Mesothelial cell of epicardium (in vitro differentiated cells): ENCODE results near the gene VIPR1. TPM values are rescaled to one million over a fixed set of nuclear protein-coding genes. Genes with fewer than 3 reads are reported as not detected.

Source experiments
- DNase-seq, 2 experiments: peaks; one replicate each; pipeline ENCODE4 v3.0.0; 2021; ENCODE audit warnings: low spot score in 2 of 2; ENCODE audit not compliant: unreplicated experiment in 2 of 2
- H3K27ac Mint-ChIP-seq: 2 replicates; pipeline ENCODE4 v1.8.0; 2021; ENCODE audit warnings: mixed read lengths
- H3K27me3 Mint-ChIP-seq: 2 replicates; pipeline ENCODE4 v1.8.0; 2021; ENCODE audit warnings: low read depth, mixed read lengths
- H3K36me3 Mint-ChIP-seq: 2 replicates; pipeline ENCODE4 v1.8.0; 2021; ENCODE audit warnings: mixed read lengths
- H3K4me1 Mint-ChIP-seq: 2 replicates; pipeline ENCODE4 v1.8.0; 2021; ENCODE audit warnings: mixed read lengths
- H3K4me3 Mint-ChIP-seq: 2 replicates; pipeline ENCODE4 v1.8.0; 2021; ENCODE audit warnings: mild to moderate bottlenecking, moderate library complexity, mixed read lengths
- H3K9me3 Mint-ChIP-seq: 2 replicates; pipeline ENCODE4 v1.8.0; 2021; ENCODE audit warnings: mixed read lengths
- total RNA-seq: library from RNA; stranded (reverse); gene quantifications from 3 replicates; pipeline ENCODE4 v1.2.1, GENCODE V29; 2021
- TF ChIP-seq, protein P1 (sequence below): fragments of 200-600 bp; sonication (generic); IDR thresholded peaks from one replicate; pipeline ENCODE4 v1.5.0; 2021; ENCODE audit warnings: antibody characterized with exemption; ENCODE audit not compliant: unreplicated experiment

VIPR1 gene
- total RNA-seq, 1 donor from 2014 or later = 2.3 TPM

DNA sequence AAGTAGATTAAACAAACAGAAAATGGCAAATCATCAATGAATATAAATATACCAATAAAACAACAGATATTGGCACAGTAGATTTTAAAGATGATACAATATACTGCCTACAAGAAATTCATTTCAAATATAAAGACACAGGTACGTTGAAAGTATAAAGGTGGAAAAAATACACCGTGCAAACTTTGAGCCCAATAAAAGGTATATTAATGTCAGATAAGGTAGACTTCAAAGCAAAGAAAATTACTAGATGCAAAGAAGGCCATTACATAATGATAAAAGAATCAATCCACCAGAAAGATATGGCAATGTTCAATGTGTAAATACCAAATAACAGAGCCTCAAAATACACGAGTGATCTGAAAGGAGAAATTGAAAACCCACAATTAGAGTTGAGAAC, 34.3 kb upstream of the VIPR1 start:
- no peaks in the 10 kb centered on the region for H3K36me3 Mint-ChIP-seq
- H3K27me3 Mint-ChIP-seq = peaks cover 9% of the 10 kb centered on the region
- TF ChIP-seq, protein P1, sequence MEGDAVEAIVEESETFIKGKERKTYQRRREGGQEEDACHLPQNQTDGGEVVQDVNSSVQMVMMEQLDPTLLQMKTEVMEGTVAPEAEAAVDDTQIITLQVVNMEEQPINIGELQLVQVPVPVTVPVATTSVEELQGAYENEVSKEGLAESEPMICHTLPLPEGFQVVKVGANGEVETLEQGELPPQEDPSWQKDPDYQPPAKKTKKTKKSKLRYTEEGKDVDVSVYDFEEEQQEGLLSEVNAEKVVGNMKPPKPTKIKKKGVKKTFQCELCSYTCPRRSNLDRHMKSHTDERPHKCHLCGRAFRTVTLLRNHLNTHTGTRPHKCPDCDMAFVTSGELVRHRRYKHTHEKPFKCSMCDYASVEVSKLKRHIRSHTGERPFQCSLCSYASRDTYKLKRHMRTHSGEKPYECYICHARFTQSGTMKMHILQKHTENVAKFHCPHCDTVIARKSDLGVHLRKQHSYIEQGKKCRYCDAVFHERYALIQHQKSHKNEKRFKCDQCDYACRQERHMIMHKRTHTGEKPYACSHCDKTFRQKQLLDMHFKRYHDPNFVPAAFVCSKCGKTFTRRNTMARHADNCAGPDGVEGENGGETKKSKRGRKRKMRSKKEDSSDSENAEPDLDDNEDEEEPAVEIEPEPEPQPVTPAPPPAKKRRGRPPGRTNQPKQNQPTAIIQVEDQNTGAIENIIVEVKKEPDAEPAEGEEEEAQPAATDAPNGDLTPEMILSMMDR = no peak
- H3K4me3 Mint-ChIP-seq = no peak overlapping the region
- peaks cover under 1% of the 10 kb centered on the region for H3K4me1 Mint-ChIP-seq
- peaks cover 4% of the 10 kb centered on the region for H3K9me3 Mint-ChIP-seq
- H3K27ac Mint-ChIP-seq = no peak overlapping the region
- no peak for DNase-seq

DNA sequence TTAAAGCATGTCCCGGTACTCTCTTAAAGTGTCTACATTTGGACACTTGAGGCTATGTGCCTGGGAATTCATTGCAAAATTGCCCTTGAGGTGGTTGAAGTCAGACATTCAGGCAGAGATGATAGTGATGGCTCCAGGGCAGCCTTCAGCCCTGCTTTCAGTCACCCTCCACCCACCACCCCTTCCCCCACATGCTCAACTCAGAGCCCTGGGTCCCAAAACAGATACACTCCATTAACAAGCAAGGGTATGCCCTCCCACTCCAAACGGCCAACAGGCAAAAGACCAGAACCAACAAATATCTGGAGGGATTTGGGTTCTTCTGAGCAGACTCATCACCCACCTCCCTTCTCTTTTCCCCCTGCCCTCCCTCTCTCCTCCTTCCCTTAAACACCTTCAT, 29.9 kb upstream of the VIPR1 start:
- TF ChIP-seq, protein P1 = no peak
- Mint-ChIP-seq H3K27ac (no peak overlapping the region), H3K9me3 (no peaks in the 10 kb centered on the region), H3K27me3 (peaks cover 24% of the 10 kb centered on the region), H3K4me1 (peaks cover 11% of the 10 kb centered on the region), H3K4me3 (no peak overlapping the region), H3K36me3 (no peaks in the 10 kb centered on the region)
- DNase-seq = no peak

- Mint-ChIP-seq H3K36me3 (no peaks in the 10 kb centered on the region), H3K4me3 (no peak overlapping the region), H3K4me1 (peaks cover 11% of the 10 kb centered on the region), H3K9me3 (no peaks in the 10 kb centered on the region), H3K27ac (no peak overlapping the region), H3K27me3 (peaks cover 22% of the 10 kb centered on the region)
- TF ChIP-seq, protein P1 = no peak
- no peak for DNase-seq
Observed at GRCh38 chr3:42473083-42473932, 29.1 kb upstream of the VIPR1 start.

GRCh38 chr3:42476225-42477125, 26.0 kb upstream of the VIPR1 start:
- Mint-ChIP-seq H3K4me3 (no peak overlapping the region), H3K27ac (no peak overlapping the region), H3K4me1 (peaks cover 11% of the 10 kb centered on the region), H3K36me3 (no peaks in the 10 kb centered on the region), H3K9me3 (peaks cover 11% of the 10 kb centered on the region), H3K27me3 (peaks cover 22% of the 10 kb centered on the region)
- TF ChIP-seq, protein P1 = no peak
- DNase-seq = no peak

GRCh38 chr3:42477696-42478095, 24.7 kb upstream of the VIPR1 start:
- TF ChIP-seq, protein P1 = no peak
- H3K27ac Mint-ChIP-seq = no peak overlapping the region
- no peak for DNase-seq
- peaks cover 19% of the 10 kb centered on the region for H3K27me3 Mint-ChIP-seq
- H3K36me3 Mint-ChIP-seq = no peaks in the 10 kb centered on the region
- peaks cover 20% of the 10 kb centered on the region for H3K9me3 Mint-ChIP-seq
- peaks cover 11% of the 10 kb centered on the region for H3K4me1 Mint-ChIP-seq
- no peak overlapping the region for H3K4me3 Mint-ChIP-seq
